ENCODE results near the gene IHH. TPM values are rescaled to one million over a fixed set of nuclear protein-coding genes. Genes with fewer than 3 reads are reported as not detected.

IHH gene
- total RNA-seq, 2 experiments from 2014 or later: not detected

- ChIA-PET POLR2A (interaction anchor here (0.6 kb wide), 1 partner anchor 30 kb away, joined by 5 read pairs; no protein-coding TSS in a partner anchor), CTCF (interaction anchor here (1.3 to 7.0 kb wide), 3 partner anchors 26 to 103 kb away, joined by 4 to 93 read pairs (median 35); partner anchors contain the start of gene NHEJ1)
These were observed 5.5 kb downstream of the IHH start for GRCh38 chr2:219054956-219055903.

GRCh38 chr2:219049282-219049681 lies 11.4 kb downstream of the IHH start:
- ChIA-PET CTCF (interaction anchor here (0.8 kb wide), 1 partner anchor 19 kb away, joined by 3 read pairs; no protein-coding TSS in a partner anchor), POLR2A (no interaction called here)

GRCh38 chr2:219045937-219046550 lies 14.7 kb downstream of the IHH start:
- ChIA-PET POLR2A (no interaction called here), CTCF (interaction anchor here (1.2 to 2.7 kb wide), 2 partner anchors 13 to 108 kb away, joined by 3 to 8 read pairs; no protein-coding TSS in a partner anchor)

- CTCF ChIA-PET: interaction anchor here (1.6 to 2.6 kb wide), 3 partner anchors 8 to 16 kb away, joined by 4 to 14 read pairs (median 7); no protein-coding TSS in a partner anchor
- POLR2A ChIA-PET: no interaction called here
These were observed 18.0 kb downstream of the IHH start for GRCh38 chr2:219042750-219043149.

GRCh38 chr2:219042157-219042556 lies 18.6 kb downstream of the IHH start:
- CTCF ChIA-PET: interaction anchor here (1.6 to 2.6 kb wide), 3 partner anchors 9 to 16 kb away, joined by 4 to 14 read pairs (median 7); no protein-coding TSS in a partner anchor
- POLR2A ChIA-PET: no interaction called here

- ChIA-PET CTCF (interaction anchor here (0.7 to 2.6 kb wide), 6 partner anchors 10 to 61 kb away, joined by 3 to 14 read pairs (median 4); no protein-coding TSS in a partner anchor), POLR2A (no interaction called here)
These were observed 19.5 kb downstream of the IHH start, which contains the start of gene CFAP65 for GRCh38 chr2:219041252-219041651. TSS of gene CFAP65 (minus strand) at chr2:219041516. CDS start at chr2:219039048, 2,468 bp downstream.

GRCh38 chr2:219038600-219038999 lies 22.1 kb downstream of the IHH start:
- POLR2A ChIA-PET: no interaction called here
- CTCF ChIA-PET: interaction anchor here (0.6 to 1.2 kb wide), 2 partner anchors 9 to 59 kb away, joined by 3 to 6 read pairs; no protein-coding TSS in a partner anchor

- POLR2A ChIA-PET: no interaction called here
These were observed 22.8 kb downstream of the IHH start for GRCh38 chr2:219037783-219038499.

GRCh38 chr2:219035942-219036341 lies 24.8 kb downstream of the IHH start:
- POLR2A ChIA-PET: no interaction called here
- CTCF ChIA-PET: no interaction called here

More at GRCh38 chr2:219037783-219038499, 22.8 kb downstream of the IHH start:
- CTCF ChIA-PET: interaction anchor here (1.2 kb wide), 1 partner anchor 8 kb away, joined by 6 read pairs; no protein-coding TSS in a partner anchor

- CTCF ChIA-PET: no interaction called here
- POLR2A ChIA-PET: no interaction called here
These were observed 25.9 kb downstream of the IHH start for GRCh38 chr2:219034823-219035222.

- POLR2A ChIA-PET: no interaction called here
These were observed 28.5 kb downstream of the IHH start for GRCh38 chr2:219032051-219032745.

GRCh38 chr2:219031005-219031738 lies 29.5 kb downstream of the IHH start:
- ChIA-PET CTCF (interaction anchor here (1.0 to 1.1 kb wide), 2 partner anchors 10 to 27 kb away, joined by 3 to 8 read pairs; no protein-coding TSS in a partner anchor), POLR2A (no interaction called here)

More at GRCh38 chr2:219032051-219032745, 28.5 kb downstream of the IHH start:
- CTCF ChIA-PET: interaction anchor here (0.7 to 1.1 kb wide), 2 partner anchors 26 to 89 kb away, joined by 3 to 8 read pairs; no protein-coding TSS in a partner anchor

GRCh38 chr2:219030177-219030940 lies 30.4 kb downstream of the IHH start:
- POLR2A ChIA-PET: no interaction called here
- CTCF ChIA-PET: interaction anchor here (0.6 to 2.4 kb wide), 44 partner anchors 8 to 286 kb away, joined by 3 to 17 read pairs (median 4); partner anchors contain the start of genes CFAP65 and CNPPD1

GRCh38 chr2:219029829-219030165 lies 30.9 kb downstream of the IHH start:
- CTCF ChIA-PET: interaction anchor here (0.6 to 2.4 kb wide), 47 partner anchors 9 to 287 kb away, joined by 3 to 17 read pairs (median 4); partner anchors contain the start of genes CFAP65 and CNPPD1
- POLR2A ChIA-PET: no interaction called here

GRCh38 chr2:219028996-219029828 lies 31.5 kb downstream of the IHH start:
- ChIA-PET CTCF (interaction anchor here (0.6 to 2.4 kb wide), 46 partner anchors 9 to 288 kb away, joined by 3 to 17 read pairs (median 4); partner anchors contain the start of gene CFAP65), POLR2A (no interaction called here)

GRCh38 chr2:219028141-219028540 lies 32.6 kb downstream of the IHH start:
- ChIA-PET CTCF (interaction anchor here (0.6 to 2.4 kb wide), 4 partner anchors 11 to 304 kb away, joined by 3 to 14 read pairs (median 4); partner anchors contain the start of genes CFAP65 and RESP18), POLR2A (no interaction called here)

Data from activated CD8-positive, alpha-beta memory T cell treated with anti-CD3 and anti-CD28 coated beads for 36 hours (primary cell).